GM12892 (cell line): ENCODE data around the gene PLA2G3.

Experiments used
- POLR2A ChIP-seq: IDR thresholded peaks from 2 replicates; pipeline ENCODE4 v1.6.1; 2011; ENCODE audit warnings: low read depth, low read length, control low read depth
- POLR2AphosphoS5 ChIP-seq: IDR thresholded peaks from 2 replicates; pipeline ENCODE4 v1.6.1; 2011; ENCODE audit warnings: low read depth, low read length, control low read depth

DNA sequence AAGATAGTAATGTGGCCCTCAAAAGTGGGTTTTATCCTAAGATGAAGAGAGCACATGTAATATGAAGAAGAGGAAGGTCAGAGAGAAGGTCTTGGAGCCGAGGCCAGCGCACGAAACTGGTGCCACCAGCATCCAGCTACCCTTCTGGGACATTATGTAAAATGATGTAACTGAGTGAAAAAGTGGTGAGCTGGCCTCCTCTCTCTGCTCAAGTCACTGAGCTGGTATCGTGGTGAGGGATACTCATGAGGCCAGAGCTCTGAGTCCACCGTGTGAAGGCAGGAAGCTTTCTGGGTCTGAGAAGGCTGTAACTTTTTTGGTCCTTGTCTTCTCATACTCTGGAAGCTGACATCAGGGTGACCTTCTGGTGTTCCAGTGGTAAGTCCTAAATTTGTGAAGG lies 44.7 kb upstream of the PLA2G3 start:
- TF ChIP-seq POLR2A, result no peak
- TF ChIP-seq POLR2AphosphoS5, result no peak
